Sciatic nerve (tissue), 2 donors: ENCODE data around the gene CABLES1. TPM values are rescaled to one million over a fixed set of nuclear protein-coding genes. Genes with fewer than 3 reads are reported as not detected.
"Not testable (repeated sequence)": the region's sequence is repeated elsewhere in the genome, so short reads cannot be mapped to it uniquely, and the experiment has no call there.

Source experiments
- ATAC-seq: fragments of 200-7000 bp; cut with Tn5 transposase; one replicate; pipeline ENCODE4 v1.9.1; 2020; ENCODE audit warnings: mild to moderate bottlenecking, moderate library complexity
- DNase-seq: peaks from one replicate; pipeline ENCODE4 v3.0.0-alpha.2; 2020; ENCODE audit warnings: low spot score
- intact Hi-C: fragments of 100-400 bp; cut with DNase I; formaldehyde crosslinking; loops from one replicate; pipeline ENCODE4 v1.14.2; 2022
- total RNA-seq: library from RNA; stranded (reverse); fragmentation: NEBNext Ultra II Directional; extraction: Animal tissue kit (Norgen Biotek cat#: 25700); gene quantifications from one replicate; pipeline ENCODE4 v1.2.1, GENCODE V29; 2021
- donor health status: DM: no; HTN: no; CAD: no.
- donor health status: DM: no; HTN: no; CAD: no.

The CABLES1 gene
- total RNA-seq, 1 donor from 2014 or later: 18.5 TPM

DNA sequence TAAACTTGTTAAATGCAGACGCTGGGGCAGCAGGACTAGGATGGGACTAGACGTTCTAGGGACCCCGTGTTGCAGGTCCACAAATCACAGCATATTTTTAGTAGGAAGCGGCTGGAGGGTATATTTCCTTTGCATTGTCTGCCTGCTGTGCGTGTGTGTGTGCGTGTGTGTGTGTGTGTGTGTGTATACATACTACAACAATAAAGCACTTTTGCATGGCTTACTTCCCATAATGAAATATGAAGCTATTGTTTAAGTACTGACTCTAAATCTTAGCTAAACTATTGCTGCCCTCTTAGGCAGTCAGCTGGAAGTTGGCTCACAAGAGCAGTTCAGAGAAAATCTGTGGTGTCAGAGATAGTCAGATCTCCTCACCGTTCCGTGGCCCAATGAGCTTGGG, 133.4 kb downstream of the CABLES1 start:
- intact Hi-C loops: no loop called here
- no peak for DNase-seq
- ATAC-seq: no peak

DNA sequence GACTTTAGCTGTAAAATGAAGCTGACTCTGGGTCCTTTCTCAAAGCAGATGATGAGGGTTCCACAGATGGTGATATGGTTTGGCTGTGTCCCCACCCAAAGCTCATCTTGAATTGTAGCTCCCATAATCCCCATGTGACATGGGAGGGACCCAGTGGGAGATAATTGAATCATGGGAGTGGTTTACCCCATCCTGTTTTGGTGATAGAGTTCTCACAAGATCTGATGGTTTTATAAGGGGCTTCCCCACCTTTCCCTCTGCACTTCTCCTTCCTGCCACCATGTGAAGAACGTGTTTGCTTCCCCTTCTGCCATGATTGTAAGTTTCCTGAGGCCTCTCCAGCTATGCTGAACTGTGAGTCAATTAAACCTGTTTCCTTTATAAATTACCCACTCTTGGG, 133.8 kb downstream of the CABLES1 start:
- DNase-seq, intact Hi-C loops, ATAC-seq: not testable (repeated sequence)

GRCh38 chr18:23269928-23270327, 134.6 kb downstream of the CABLES1 start:
- DNase-seq (no peak), ATAC-seq (no peak)
- intact Hi-C loops: no loop called here

- ATAC-seq (no peak), DNase-seq (no peak)
- intact Hi-C loops: no loop called here
These were observed 135.8 kb downstream of the CABLES1 start for GRCh38 chr18:23270986-23271680.

DNA sequence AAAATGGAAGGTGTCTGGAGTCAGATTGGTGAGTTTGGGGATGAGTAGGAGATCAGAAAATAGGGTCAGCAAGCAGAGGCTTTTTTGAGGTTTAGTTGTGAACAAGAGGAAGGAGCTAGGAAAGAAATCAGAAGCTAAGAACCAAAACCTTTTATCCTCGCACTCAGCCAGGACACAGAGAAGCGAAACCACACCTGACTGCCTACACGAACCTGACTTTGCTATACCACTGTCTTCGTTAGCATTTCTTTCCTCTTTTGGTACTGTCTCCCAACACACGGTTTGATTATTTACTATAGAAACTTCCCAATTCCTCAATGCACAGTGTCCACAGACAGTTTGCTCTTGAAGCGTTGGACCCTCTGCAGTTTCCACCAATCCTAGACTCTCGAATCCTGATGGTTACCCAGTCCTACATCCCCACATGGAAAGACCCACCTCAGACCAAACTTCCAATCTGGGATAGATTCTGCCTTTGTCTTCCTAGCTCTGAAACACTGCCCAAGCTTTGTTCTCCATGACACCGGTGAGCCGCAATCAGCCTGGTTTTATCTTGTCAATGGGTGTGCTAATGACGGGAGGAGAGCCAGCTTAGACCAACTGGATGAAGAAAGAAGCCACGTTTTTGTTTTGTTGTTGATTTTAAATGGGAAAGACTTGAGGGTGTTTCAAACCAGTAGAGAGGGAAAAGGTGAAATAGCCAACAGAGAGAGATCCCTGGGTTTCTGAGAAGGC, 137.4 kb downstream of the CABLES1 start:
- ATAC-seq: no peak
- no peak for DNase-seq
- intact Hi-C loops: no loop called here

- intact Hi-C loops: no loop called here
- no peak for DNase-seq
- ATAC-seq: no peak
These were observed 138.2 kb downstream of the CABLES1 start for GRCh38 chr18:23273443-23273966.

- DNase-seq (no peak), ATAC-seq (peak; percentile 65)
- intact Hi-C loops: no loop called here
These were observed 139.6 kb downstream of the CABLES1 start for GRCh38 chr18:23274638-23275482.

GRCh38 chr18:23276451-23276850, 141.2 kb downstream of the CABLES1 start:
- intact Hi-C loops: no loop called here
- DNase-seq (no peak), ATAC-seq (peak; percentile 58)

GRCh38 chr18:23277399-23277798, 142.1 kb downstream of the CABLES1 start:
- intact Hi-C loops: no loop called here
- no peak for ATAC-seq
- no peak for DNase-seq

GRCh38 chr18:23279931-23280330, 144.6 kb downstream of the CABLES1 start:
- ATAC-seq: no peak
- intact Hi-C loops: no loop called here
- no peak for DNase-seq

- intact Hi-C loops: no loop called here
- no peak for DNase-seq
- no peak for ATAC-seq
These were observed 145.6 kb downstream of the CABLES1 start for GRCh38 chr18:23280844-23281243.

DNA sequence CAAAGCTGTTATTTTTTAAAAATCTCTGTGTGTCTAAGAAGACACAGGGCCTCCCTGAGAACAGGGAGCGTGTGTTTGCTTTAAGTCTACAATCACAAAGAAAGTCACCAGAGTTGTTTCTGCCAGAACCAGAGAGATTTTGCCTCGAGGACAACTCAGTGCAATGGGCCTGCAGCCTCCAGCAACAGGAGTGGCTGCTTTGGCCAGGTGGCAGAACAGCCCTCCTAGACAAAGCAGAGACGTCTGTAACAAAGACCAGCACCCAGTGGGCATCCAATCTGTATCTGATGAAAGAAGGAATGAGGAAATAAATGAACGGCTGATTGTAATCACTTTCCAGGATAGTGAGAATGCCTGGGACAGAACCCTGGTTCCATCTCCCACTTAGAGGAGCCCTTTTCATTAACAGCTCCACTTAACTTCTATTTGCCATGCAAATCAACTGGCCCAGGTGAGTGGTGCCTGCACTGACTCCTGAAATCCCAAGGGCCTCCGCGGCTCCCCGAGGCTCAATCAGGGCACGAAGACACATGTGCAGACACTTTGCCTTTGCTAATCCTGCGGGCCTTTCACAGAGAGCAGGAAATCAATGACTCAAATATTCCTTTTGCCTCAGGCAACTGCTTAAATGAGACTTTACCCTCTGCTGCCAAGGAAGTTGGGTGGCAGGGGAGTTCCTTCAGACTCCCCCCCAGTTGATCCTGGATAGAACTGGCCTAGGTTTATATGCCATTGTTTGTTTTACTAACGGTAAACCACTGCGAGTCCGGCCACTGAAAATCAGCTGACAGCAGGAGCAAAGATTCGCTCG, 146.5 kb downstream of the CABLES1 start:
- DNase-seq: no peak

DNA sequence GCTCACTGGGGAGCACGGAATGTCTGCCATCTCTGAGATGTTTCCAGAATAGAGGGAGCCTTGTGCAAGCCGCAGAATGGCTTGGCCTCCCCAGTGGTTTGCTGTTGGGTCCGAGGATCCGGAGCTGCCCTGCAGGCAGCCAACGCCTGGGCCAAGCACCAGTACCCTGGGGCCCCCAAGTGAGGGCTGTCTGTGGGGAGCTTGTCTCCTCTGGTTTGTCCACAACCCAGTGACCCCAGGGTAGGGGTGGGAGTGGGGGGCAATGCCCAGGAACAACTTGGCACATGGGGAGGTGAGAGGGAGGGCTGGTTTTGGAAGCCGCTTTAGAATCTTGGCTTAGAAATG, 147.1 kb downstream of the CABLES1 start:
- ATAC-seq: no peak
- intact Hi-C loops: no loop called here
- DNase-seq: no peak

More for the DNA sequence above, 146.5 kb downstream of the CABLES1 start:
- intact Hi-C loops: no loop called here
- no peak for ATAC-seq

GRCh38 chr18:23283916-23284430, 148.7 kb downstream of the CABLES1 start:
- intact Hi-C loops: no loop called here
- ATAC-seq: no peak
- DNase-seq: no peak

GRCh38 chr18:23284629-23285028, 149.3 kb downstream of the CABLES1 start:
- DNase-seq: no peak
- no peak for ATAC-seq
- intact Hi-C loops: no loop called here

DNA sequence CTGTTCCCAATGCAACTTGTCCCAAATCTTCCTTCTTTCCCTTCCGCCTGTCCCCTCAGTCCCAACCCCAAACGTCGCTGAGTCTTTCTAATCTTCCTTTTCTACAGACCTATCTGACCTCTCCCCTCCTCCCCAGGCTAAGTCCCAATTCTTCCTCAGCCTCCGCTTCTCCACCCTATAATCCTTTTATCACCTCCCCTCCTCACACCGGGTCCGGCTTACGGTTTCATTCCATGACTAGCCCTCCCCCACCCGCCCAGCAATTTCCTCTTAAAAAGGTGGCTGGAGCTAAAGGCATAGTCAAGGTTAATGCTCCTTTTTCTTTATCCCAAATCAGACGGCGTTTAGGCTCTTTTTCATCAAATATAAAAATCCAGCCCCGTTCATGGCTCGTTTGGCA, 150.3 kb downstream of the CABLES1 start:
- intact Hi-C loops, ATAC-seq, DNase-seq: not testable (repeated sequence)

- DNase-seq (no peak), ATAC-seq (peak; percentile 63)
- intact Hi-C loops: no loop called here
These were observed 156.3 kb downstream of the CABLES1 start for GRCh38 chr18:23291456-23292205.

DNA sequence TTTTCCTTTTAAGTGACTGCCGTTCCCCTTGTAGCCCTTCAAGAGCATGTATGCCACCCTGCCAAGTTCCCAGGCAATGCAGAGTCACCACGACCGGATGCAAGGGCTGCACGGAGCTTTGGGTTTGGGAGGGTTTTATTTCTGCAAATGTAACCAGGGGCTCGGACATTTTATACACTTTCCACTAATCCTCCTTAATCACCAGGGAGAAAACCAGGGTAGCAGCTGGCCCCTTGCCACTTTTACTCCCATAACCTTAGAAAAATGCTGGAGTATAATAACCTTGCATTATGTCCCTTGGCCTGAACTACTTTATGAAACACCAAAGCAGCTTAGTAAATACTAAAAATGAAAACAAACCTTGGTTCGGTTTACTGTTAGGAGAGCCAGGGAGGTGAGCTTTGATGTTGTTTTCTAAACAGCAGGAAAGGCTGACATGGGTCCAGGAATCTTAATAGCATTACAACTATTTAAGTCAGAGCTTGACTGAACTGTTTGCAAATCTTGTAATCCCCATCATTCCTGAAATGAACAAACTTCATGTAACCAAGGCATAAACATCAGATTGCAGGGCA, 165.0 kb downstream of the CABLES1 start:
- intact Hi-C loops: no loop called here
- ATAC-seq: no peak
- DNase-seq: no peak
